SKM-1 (cell line): ENCODE results near the gene IRF2BP2.

Experiments
- DNase-seq: peaks from one replicate; lab custom pipeline; 2025; ENCODE audit not compliant: unreplicated experiment; lab: John Stamatoyannopoulos, UW

Gene IRF2BP2

GRCh38 chr1:234559902-234560676 is 49.9 kb downstream of the IRF2BP2 start:
- no peak for DNase-seq

- no peak for DNase-seq
These were observed 50.7 kb downstream of the IRF2BP2 start for GRCh38 chr1:234559152-234559901.

GRCh38 chr1:234558330-234558836 is 51.6 kb downstream of the IRF2BP2 start:
- no peak for DNase-seq

- DNase-seq: no peak
These were observed 53.6 kb downstream of the IRF2BP2 start for GRCh38 chr1:234556245-234556943.

- DNase-seq: no peak
These were observed 54.5 kb downstream of the IRF2BP2 start for GRCh38 chr1:234555390-234556024.

- no peak for DNase-seq
These were observed 55.2 kb downstream of the IRF2BP2 start for GRCh38 chr1:234554698-234555311.
